ENCODE data around the gene ENPP6. TPM values are rescaled to one million over a fixed set of nuclear protein-coding genes. Genes with fewer than 3 reads are reported as not detected.
"Not testable (repeated sequence)": the region's sequence is repeated elsewhere in the genome, so short reads cannot be mapped to it uniquely, and the experiment has no call there.

ENPP6 gene
- total RNA-seq, 1 experiment from 2014 or later = not detected

- DNase-seq (ENCODE audit: low read depth) = no peak
Observed at GRCh38 chr4:184059099-184059498, 158.6 kb downstream of the ENPP6 start.

DNA sequence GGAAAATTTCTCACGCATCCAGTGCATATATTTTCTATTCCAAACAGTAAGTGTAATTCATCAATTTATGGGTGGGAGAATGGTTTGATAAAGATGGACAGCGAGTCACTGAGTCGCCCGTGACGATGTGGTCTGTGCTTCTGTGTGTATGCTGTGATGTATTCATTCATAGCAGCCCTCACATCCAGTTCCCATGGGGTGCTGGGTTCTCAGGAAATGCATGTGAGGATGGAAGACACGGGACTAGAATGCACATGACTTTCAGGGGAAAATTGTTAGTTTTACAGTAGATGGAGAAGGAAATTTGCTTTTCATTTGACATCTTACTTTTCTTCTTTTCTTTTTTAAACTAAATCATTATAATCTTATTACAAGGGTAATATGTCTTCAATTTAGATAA lies 159.6 kb downstream of the ENPP6 start:
- DNase-seq (ENCODE audit: low read depth) = no peak

- no peak for DNase-seq (ENCODE audit: low read depth)
Observed at GRCh38 chr4:184056877-184057276, 160.8 kb downstream of the ENPP6 start.

- no peak for DNase-seq (ENCODE audit: low read depth)
Observed at GRCh38 chr4:184053434-184053833, 164.2 kb downstream of the ENPP6 start.

GRCh38 chr4:184052616-184053015 lies 165.1 kb downstream of the ENPP6 start:
- no peak for DNase-seq (ENCODE audit: low read depth)

DNA sequence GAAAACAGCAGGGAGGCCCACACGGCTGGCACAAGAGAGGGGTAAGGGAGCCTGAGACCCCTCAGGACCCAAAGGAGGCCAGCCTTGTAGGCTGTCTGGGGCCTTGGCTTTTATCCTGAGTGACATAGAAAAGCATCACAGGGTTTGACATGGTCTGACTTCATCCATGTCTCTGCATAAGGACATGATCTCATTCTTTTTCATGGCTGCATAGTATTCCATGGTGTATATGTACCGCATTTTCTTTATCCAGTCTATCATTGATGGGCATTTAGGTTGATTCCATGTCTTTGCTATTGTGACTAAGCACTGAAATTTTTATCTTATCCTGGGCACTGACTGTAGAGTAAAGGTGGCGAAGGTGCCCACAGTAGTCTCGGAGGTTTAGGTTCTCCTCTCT lies 166.4 kb downstream of the ENPP6 start:
- not testable (repeated sequence) for DNase-seq (ENCODE audit: low read depth)

- no peak for DNase-seq (ENCODE audit: low read depth)
Observed at GRCh38 chr4:184046148-184046547, 171.5 kb downstream of the ENPP6 start.

GRCh38 chr4:184041156-184041555 lies 176.5 kb downstream of the ENPP6 start:
- DNase-seq (ENCODE audit: low read depth) = no peak

- no peak for DNase-seq (ENCODE audit: low read depth)
Observed at GRCh38 chr4:184039963-184040383, 177.7 kb downstream of the ENPP6 start.

Measured in RPMI7951 (cell line).